Right forelimb (tissue), 1 donor: ENCODE data around the gene SPRED2.

Source experiments
- DNase-seq: peaks from one replicate; pipeline ENCODE4 v3.0.0-alpha.2; 2018

The SPRED2 gene

GRCh38 chr2:65382776-65383357 is 49.5 kb downstream of the SPRED2 start:
- DNase-seq: peak; percentile 72

GRCh38 chr2:65382323-65382722 is 50.1 kb downstream of the SPRED2 start:
- no peak for DNase-seq

DNA sequence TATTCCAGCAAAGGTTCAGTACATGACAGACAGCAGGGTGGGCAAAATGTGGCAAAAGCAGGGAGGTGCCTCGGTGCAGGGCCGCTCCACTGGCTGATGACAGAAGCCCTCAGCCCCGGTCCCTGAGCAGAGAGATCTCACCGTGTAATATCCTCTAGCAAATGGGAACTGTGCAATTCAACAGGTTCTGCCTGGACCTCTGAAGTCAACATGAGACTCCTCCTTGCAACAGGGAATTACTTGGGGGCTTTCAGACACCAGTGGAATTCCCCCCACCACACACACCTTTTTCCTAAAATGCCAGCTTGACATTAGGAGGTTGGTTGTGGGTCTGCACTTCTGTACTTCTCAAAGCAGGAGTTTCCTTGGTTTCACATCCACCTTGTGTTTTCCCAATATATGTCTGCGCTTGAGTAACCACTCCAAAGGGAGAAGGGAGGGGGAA is 50.8 kb downstream of the SPRED2 start:
- DNase-seq: no peak

DNA sequence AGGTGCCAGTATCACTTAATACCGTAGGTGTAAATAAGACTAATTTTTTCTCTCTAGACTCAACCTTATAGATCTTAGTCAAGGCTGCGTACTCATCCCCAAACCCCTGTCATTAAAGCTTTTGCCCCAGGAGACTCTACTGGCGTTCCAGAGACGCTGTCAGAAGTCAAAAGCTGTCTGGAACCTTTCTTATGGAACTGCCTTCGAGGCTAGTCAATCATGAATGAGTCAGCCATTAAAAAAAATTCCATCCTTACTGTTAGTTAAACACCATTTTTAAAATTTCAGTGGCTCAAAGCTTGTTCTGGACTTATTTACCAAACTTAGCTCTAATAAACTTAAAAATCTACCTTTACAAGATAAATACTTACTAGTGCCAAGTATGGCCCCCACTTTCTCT is 52.1 kb downstream of the SPRED2 start:
- DNase-seq: no peak

- no peak for DNase-seq
These were observed 52.7 kb downstream of the SPRED2 start for GRCh38 chr2:65379721-65380171.

GRCh38 chr2:65379223-65379622 is 53.2 kb downstream of the SPRED2 start:
- DNase-seq: no peak

GRCh38 chr2:65378290-65378689 is 54.1 kb downstream of the SPRED2 start:
- DNase-seq: no peak

- no peak for DNase-seq
These were observed 54.7 kb downstream of the SPRED2 start for GRCh38 chr2:65377556-65378192.

DNA sequence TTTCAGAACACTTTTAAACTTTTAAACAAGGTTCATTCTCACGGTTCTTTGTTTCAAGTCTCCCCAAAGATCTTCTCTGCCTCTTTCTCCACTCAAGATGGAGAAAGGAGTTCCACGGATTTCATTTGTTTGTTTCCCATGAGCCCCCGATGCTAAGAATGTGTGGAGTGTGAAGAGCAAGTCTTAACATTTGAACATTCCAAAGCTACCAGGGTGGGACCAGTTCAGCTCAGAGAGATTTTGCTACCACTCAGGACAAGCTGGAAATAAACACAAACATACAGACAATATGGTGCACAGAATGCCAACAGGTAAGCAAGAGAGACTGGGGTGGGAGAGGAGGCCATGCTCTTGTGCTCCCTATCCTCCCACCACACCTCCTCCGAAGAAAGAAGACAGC is 56.7 kb downstream of the SPRED2 start:
- no peak for DNase-seq

GRCh38 chr2:65374999-65375398 is 57.4 kb downstream of the SPRED2 start:
- DNase-seq: no peak

GRCh38 chr2:65374575-65374974 is 57.8 kb downstream of the SPRED2 start:
- DNase-seq: no peak

GRCh38 chr2:65373365-65373918 is 59.0 kb downstream of the SPRED2 start:
- DNase-seq: no peak

GRCh38 chr2:65372619-65373018 is 59.8 kb downstream of the SPRED2 start:
- no peak for DNase-seq

- no peak for DNase-seq
These were observed 61.3 kb downstream of the SPRED2 start for GRCh38 chr2:65371074-65371434.

DNA sequence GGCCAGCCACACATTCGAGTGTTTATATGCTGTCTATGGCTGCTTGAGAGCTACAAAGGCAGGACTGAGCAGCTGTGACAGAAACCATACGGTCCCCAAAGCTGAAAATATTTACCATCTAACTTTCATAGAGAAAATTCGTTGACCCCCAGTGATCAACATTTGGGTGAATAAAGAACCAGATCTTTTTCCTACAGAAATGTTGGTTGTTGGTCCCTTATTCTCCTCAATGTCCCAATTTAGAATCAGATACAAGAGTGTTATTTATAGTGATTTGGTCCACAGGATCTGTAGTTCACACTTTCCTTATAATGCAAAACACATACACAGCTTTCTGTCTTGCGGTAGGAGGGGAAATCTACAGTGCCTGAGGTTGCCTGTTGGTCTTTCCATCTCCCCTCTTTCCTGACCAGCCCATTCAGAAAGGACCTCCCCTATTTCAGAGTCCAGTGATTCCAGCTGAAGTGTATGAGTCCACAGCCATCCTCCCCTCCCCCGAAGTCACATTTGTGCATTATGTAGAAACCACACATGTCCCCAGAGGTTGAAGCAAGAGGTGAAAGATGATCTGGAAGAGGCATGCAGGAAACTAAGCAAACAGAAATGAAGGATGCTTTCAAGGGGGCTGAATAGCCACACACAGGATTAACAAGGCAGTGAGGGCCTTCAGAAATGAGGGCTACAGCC is 61.9 kb downstream of the SPRED2 start:
- DNase-seq: no peak

GRCh38 chr2:65369980-65370379 is 62.4 kb downstream of the SPRED2 start:
- no peak for DNase-seq

- DNase-seq: no peak
These were observed 62.8 kb downstream of the SPRED2 start for GRCh38 chr2:65369574-65369973.

DNA sequence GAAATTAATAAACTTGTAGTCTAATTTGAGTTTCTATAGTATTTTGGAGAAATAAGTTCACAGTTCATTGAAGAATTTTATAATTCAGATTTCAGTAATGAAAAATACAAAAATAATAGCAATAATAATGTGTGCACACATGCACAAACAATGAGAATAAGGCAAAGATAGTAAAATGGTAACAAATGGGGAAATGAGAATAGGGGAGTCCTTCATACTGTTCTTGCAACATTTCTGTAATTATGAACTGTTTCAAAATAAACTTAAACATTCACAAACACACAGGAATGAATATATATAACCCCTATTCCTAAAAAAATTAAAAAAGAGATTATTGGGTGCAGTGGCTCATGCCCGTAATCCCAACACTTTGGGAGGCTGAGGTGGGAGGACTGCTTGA is 63.9 kb downstream of the SPRED2 start:
- DNase-seq: no peak

GRCh38 chr2:65367524-65367923 is 64.9 kb downstream of the SPRED2 start:
- DNase-seq: no peak

- no peak for DNase-seq
These were observed 65.7 kb downstream of the SPRED2 start for GRCh38 chr2:65366595-65367125.

DNA sequence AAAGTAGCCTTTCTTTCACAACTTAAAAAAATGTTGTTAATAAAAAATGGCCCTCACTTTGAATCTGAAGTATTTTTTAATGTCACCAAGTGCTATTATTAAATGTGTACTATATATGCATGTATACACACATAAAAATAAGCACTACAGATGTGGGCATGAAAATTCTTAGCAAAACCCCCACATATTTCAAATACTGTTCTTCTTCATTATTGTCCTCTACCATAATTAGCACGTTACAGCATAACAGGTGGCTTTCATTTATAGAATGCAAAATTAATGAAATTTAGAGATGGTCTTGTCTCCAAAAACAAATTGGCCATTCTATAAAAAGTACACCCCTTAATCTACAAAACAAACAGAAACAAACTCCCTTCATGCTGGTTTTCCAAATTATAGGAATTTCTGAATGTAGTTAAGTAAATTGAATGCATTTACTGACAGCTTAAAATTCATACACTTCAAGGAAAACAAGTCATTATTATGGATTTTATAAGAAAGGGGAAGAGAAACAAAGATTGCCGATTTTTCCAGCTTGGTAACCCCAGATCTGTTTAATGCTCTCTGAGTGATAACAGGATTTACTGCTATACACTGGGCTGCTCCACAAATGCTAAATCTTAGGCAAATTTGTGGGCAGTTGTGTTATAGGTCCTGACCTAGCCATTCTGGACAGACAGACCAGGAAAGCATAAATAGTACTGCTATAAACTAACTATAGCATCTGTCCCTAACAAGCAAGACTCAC is 67.2 kb downstream of the SPRED2 start:
- no peak for DNase-seq

DNA sequence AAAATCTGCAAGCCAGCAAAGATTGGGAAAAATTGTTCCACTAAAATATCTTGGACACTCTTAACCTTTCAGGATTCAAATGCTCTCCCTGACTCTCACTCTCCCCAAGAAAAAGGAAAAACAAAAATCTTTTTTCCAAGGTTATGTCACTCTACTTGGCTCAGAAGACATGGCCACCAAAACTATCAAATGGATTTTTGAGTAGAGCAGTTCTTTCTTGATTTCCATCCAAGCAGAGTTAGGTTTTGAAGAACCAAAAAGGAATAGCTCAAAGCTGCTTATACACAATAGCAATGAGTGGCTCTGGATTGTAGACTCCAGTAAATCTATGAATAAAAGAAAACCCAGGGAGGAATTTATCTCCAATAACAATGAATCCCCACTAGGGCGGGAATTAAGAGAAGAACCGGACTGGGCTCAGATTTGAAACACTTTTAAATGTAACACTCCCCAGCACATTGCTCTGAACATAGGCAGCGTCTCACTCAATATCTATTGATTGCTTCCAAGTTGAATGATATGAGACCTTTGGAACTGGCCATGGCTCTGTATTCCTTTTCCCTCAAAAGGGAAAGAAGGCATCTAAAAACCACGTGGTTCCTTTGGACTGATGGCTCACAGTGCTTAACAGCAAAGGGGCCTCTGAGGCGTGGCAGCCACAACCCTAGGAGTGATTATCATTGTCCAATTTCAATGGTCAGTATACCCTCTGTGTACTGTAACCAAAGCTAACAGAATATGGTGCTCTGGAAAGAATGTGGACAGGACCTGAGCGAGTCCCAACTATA is 68.3 kb downstream of the SPRED2 start:
- no peak for DNase-seq
